HG03066 (cell line): ENCODE results near the gene TNFAIP1.

ENCODE experiments used
- ATAC-seq: cut with Tn5 transposase; IDR thresholded peaks from one replicate; pipeline ENCODE4 v1.9.1; 2021; ENCODE audit warnings: low read depth; ENCODE audit not compliant: unreplicated experiment

Gene TNFAIP1

DNA sequence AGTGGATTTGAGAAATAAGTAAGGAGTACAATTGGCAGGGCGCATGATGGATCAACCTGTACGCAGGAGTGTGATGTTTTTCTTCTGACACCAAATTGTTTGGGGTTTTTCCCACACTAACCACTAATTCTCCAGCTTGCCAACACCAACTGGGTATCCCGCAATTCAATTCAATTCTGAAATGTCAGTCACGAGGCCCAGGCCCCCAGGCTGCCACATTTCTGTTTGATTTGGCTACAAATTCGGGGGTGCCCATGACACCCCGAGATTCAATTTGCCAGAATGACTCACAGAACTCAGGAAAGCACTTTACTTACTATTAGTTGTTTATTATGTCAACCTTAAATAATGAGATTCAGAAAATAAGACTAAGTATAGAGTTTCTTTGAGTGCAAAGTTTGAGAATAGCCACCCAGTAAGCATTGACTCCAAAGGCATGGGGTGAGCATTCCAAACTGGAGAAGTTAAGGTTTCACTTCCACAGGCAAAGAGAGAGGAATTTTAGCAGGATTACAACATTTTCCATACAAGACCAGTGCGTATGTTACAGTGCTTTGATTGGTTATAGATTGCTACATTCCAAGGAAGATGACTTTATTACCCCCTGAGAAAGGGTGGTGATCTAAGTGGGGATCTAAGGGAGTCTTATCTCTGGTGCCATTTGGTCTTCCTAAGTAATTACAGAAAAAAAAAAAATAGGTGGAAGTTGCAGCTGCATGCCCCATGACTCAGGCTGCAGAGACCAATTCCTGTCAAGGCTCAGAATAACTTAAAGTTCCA, 59.0 kb downstream of the TNFAIP1 start:
- no peak for ATAC-seq

DNA sequence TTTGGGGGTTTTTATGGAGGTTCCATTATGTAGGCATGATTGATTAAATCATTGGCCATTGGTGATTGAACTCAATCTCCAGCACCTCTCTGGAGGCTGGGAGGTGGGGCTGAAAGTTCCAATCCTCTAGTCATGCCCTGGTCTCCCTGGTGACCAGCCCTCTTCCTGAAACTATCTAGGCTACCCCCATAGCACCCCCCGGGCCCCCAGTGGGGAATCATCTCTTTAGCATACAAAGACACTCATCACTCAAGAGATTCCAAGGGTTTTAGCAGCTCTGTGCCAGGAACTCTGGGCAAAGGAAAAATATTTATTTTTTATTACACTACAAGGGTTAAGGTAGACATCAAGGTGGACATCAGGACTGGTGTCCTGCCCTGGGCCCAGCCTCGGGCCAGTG, 59.9 kb downstream of the TNFAIP1 start:
- no peak for ATAC-seq

DNA sequence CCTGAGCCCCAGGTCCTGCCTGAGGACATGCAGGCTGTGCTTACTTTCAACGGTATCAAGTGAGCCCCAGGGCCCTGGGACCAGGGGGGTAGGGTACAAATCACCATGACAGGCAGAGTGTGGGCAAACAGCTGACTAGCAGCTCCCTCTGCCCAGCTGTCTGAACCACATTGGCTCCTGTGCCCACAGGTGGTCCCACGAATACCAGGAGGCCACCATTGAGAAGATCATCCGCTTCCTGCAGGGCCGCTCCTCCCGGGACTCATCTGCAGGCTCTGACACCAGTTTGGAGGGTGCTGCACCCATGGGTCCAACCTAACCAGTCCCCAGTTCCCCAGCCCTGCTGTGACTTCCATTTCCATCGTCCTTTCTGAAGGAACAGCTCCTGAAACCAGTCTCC, 60.4 kb downstream of the TNFAIP1 start:
- ATAC-seq = no peak
